Nucleus accumbens (tissue), 56 donors: ENCODE measurements around the gene NLGN1.

Source experiments
- DNase-seq, 56 donors: peaks; one replicate each; lab custom pipeline; 2025; lab: John Stamatoyannopoulos, UW

Gene NLGN1

DNA sequence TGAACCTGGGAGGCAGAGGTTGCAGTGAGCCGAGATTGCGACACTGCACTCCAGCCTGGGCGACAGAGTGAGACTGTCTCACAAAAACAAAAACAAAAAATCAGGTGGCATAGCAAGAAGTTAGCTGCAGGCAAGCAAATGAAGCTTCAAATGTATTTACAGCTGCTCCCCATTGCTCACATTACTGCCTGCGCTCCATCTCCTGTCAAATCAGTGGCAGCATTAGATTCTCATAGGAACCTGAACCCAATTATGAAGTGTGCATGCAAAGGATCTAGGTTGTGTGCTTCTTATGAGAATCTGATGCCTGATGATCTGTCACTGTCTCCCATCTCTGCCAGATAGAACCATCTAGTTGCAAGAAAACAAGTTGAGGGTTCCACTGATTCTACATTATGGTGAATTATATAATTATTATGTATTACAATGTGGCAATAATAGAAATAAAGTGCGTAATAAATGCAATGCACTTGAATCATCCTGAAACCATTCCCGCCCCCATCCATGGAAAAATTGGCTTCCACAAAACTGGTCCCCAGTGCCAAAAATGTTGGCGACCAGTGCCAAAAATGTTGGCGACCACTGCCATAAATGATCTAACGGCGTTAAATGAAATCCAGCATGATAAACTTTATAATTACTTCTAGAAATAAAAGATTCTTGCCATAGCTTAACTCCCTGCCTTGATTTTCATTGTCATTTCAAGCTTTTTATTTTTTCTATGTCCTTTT lies 844.9 kb downstream of the NLGN1 start:
- DNase-seq: no peak

- DNase-seq: no peak
These were observed 845.6 kb downstream of the NLGN1 start for GRCh38 chr3:174243171-174243570.

DNA sequence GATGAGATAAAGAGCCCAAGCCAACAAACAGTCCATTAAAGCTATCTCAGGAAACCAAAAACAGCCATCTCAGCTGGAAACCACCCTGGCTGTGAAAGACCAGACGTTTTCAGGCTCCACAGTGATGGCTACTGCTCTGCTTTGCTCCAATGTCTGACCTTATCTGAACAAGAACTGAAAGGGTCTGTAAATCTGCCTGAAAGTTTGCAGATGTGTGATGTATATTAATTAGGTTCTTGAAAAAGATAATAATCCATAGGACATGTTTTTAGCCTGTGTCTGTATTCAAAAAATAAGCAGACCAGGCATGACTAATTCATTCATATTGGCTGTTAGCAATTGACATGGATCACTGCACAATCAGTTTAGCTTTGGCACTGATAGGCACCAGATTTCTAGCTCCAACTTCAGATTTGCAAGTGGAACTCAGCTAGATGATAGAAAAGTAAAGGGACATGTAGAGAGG lies 850.2 kb downstream of the NLGN1 start:
- DNase-seq: no peak

GRCh38 chr3:174251681-174252080 lies 854.1 kb downstream of the NLGN1 start:
- no peak for DNase-seq

DNA sequence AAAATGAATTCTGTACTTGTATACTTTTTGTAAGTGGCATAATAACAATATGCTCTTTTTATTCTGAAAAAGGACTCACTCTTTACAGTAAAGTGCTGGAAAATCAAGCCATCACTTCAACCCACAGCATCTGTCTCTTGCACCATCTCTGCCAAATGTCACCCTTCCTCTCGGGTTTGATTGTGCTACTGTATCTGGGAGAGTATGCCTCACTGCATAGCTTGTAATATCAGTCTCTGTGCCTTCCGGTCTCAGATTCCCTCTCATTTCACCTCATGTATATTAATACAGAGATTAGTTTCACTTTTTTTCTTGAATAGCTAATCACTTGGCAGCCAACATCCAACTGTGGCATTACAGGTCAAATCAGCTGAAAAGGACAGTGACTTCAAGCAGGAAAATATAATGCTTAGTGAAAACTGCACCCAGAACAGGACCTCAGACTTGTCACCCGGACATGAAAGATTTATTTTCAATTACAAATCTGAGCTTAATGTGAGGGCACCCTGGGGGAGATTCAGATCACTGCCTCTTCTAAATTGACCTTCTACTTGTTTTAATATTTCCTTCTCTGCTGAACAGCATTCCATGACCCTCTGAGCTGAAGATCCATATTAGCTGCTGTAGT lies 855.8 kb downstream of the NLGN1 start:
- DNase-seq: no peak

- no peak for DNase-seq
These were observed 856.4 kb downstream of the NLGN1 start for GRCh38 chr3:174253940-174254339.

- DNase-seq: no peak
These were observed 857.9 kb downstream of the NLGN1 start for GRCh38 chr3:174255454-174255853.

GRCh38 chr3:174266476-174266875 lies 868.9 kb downstream of the NLGN1 start:
- no peak for DNase-seq

DNA sequence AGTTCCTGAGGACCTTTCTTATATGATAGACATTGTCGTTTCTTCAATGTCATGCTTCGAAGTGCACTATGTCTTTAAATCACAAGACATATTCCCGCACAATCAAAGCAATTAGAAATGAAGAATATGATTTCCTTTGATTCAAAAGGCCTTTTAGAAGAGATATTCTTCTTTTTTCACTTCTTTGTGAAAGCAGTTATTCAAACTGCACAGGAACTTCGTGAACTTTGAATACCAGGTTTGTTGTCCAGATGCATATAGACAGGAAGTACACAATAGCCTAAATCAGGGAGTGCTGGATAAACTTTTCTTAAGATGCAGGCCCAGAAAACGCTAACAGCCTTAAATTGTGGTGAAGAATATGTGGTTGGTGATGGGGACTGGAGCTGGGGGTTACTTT lies 870.5 kb downstream of the NLGN1 start:
- no peak for DNase-seq

DNA sequence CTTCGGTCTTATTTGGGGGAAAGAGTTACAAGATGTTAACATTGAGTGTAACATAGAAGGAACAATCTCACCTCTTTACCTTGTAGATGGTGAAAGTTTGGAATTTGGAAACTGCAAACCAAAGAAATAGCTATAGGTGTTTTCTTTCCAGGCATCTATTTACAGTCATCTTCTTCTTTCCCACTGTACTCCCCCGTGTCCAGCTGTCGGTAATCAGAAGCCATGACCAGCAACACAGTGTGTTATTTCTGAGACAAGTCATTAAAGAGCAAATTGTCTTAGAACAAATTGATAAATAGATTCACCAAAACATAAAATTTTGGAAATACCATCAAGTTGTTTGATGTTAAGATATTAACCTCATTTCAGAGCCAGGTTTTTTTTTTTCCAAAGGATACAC lies 871.0 kb downstream of the NLGN1 start:
- DNase-seq: no peak

- DNase-seq: no peak
These were observed 873.3 kb downstream of the NLGN1 start for GRCh38 chr3:174270841-174271240.

DNA sequence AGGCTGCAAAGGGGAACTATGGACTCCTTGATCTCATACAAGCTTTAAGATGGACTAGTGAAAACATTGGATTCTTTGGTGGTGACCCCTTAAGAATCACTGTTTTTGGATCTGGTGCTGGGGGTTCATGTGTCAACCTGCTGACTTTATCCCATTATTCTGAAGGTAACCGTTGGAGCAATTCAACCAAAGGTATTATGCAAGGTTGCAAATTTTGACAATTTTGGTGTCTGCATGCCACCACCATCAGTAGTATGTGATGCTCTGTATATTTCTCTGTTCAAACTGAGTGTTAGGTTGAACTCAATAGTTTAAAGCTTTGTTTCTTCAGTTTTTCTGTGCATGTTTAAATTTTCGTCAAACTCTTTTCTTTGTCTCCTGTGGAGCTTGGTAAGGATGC lies 877.8 kb downstream of the NLGN1 start:
- no peak for DNase-seq

GRCh38 chr3:174276826-174277225 lies 879.3 kb downstream of the NLGN1 start:
- no peak for DNase-seq

DNA sequence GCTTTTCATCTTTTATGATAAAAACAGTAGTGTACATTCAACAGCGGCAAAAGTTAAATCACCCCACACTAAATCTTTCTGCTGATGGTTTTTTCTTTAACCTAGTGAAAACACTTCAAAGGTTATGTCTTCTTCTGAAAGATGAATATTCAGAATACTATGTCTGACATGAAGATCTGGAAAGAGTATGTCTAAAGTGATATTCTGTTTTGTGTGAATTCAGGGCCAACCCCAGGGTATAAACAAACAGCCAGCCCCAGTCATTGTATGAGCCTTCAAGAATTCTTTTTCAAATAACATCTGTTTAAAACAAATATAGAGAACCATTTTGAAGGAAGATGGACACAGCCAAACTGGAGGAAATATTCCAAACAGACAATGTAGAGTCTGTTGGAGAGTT lies 880.5 kb downstream of the NLGN1 start:
- no peak for DNase-seq

- no peak for DNase-seq
These were observed 882.6 kb downstream of the NLGN1 start for GRCh38 chr3:174280186-174280585.

DNA sequence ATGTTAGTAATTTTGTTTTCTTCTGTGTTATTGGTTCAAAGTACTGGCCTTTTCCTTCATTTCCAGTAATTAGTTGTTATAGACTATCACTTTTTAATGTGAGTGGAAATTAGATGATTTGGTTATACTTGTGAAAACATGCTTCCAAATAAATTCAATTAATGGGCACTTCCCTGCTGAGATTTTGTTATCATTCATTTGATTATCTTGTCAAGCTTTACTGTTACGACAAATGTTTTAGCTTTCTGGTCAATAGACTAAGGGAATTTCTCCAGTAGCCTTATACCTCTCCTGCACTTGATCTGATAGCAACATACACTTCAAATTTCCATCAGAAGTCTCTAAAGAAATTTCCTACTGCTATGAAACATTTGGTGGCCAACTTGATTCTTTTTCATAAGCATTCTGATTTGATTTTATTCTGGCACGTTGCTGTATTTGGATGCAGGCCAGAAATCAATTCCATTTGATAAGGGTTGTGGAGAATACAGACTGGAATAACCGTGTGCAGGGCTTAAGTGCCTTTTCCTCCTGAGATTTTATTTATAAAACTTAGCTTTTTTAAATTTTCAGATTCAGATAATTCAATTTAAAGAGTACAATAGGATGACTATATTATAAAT lies 887.8 kb downstream of the NLGN1 start:
- no peak for DNase-seq

DNA sequence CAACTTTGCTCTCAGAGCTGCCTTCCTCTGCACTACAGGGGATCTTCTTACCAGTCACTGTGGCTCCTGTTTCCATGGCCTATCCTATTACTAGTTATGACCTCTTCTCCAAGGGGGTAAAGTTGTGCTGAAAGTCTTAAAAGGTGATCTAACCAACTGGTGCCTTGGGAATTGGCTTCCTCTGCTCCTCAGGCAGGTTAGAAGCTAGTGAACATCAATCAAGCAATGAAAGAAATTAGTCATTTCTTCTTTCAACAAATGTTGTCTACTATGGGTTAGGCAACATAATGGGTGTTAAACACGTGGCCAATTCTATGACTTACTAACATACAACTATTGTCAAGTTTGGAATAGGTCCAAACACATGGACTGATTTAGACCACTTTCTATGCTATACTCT lies 890.2 kb downstream of the NLGN1 start:
- DNase-seq: no peak

DNA sequence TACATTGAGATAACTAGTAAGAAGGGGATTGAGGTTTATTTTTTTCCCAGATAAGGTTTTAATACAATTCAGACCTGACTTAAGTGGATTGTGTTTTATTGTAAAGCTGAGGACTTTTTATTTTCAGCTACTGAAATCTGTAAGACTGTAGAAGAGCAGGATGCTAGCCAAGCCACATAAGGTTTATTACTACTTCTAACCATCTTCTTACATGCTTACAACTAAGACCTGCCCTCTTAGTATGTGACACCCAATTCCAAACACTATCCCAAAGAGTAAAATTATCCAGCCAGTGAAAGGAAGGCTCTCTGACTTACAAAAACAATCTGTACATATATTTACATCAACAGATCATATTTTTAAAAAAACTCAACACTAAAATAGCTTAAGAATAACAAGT lies 897.1 kb downstream of the NLGN1 start:
- no peak for DNase-seq

- no peak for DNase-seq
These were observed 898.0 kb downstream of the NLGN1 start for GRCh38 chr3:174295306-174296092.

DNA sequence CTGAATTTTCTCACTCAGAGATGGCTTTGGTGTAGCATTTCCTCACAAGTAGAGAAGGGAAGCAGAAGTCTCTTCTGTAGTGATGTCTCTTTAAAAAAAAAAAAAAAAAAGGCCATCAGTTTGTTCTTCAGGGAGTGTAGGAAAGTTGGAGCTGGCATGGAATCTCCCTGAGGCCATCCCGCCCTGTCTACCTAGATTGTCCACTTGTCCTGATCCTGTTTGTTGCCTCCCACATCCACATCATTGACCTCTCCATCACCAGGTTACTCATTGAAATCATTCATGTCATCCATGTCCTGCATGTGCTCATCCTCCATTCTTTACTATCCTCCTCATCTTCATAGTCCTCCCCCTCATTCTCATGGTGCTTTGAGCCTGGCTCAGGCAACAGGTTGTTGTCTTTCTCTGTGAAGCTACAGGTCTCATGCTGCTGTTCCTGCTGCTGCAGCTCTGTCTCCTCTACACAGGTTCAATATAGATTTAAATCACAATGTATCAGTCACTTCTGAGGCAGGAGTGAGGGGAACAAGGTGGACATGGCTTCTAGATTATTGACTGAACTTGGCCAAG lies 905.3 kb downstream of the NLGN1 start:
- DNase-seq: no peak
